Choroid plexus epithelial cell (primary cell): ENCODE data around the gene ALG3.

Experiments
- DNase-seq: peaks from one replicate; pipeline ENCODE4 v3.0.0-alpha.2; 2010; ENCODE audit warnings: low read depth
- H3K4me3 ChIP-seq: 2 replicates; pipeline ENCODE4 v1.5.1; 2011; ENCODE audit warnings: low read depth, mild to moderate bottlenecking, control low read depth, low read length, moderate library complexity
- TF ChIP-seq, protein P1 (sequence below): conservative IDR thresholded peaks from 2 replicates; pipeline ENCODE4 v1.5.1; 2011; ENCODE audit warnings: low read depth, mild to moderate bottlenecking, control low read depth, inconsistent platforms, low read length, moderate library complexity

ALG3 gene

DNA sequence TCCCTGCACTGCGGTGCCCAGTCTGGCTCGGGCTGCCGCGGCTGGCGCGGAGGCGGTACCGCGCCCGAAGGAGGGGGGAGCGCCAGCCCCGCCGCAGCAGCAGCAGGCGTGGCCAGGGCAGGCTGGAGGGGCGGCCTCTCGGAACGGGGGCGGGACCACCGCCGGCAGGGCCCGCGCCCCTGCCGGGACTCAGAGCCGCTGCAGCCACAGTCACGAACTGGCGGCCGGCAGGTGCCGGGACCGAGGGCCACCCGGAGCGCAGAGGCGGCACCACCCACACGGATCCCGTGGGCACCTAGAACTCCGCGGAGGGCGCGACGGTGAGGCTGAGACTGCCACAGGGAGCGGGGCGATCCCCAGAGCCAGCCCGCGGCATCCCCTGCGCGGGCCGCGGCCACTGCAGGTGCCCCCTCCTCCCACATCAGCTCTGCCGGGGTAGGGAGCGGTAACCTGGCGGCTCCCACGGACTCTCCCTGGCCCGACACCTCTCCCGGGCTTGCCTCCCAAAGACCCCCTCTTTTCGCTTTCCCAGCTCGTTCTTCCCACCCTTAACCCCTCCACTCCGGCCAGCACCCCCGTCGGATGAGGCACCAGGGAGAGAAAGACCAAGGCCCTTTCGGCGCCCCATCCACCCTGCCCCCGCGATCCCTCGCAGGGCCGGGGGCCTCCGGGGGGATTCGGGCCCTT lies 19.2 kb downstream of the ALG3 start, which contains the start of gene VWA5B2:
VWA5B2 (plus strand) TSS at position 192 of the 687 bp plus-strand sequence. CDS start 944 bp downstream, outside the sequence.
- TF ChIP-seq, protein P1, sequence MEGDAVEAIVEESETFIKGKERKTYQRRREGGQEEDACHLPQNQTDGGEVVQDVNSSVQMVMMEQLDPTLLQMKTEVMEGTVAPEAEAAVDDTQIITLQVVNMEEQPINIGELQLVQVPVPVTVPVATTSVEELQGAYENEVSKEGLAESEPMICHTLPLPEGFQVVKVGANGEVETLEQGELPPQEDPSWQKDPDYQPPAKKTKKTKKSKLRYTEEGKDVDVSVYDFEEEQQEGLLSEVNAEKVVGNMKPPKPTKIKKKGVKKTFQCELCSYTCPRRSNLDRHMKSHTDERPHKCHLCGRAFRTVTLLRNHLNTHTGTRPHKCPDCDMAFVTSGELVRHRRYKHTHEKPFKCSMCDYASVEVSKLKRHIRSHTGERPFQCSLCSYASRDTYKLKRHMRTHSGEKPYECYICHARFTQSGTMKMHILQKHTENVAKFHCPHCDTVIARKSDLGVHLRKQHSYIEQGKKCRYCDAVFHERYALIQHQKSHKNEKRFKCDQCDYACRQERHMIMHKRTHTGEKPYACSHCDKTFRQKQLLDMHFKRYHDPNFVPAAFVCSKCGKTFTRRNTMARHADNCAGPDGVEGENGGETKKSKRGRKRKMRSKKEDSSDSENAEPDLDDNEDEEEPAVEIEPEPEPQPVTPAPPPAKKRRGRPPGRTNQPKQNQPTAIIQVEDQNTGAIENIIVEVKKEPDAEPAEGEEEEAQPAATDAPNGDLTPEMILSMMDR = no peak
- DNase-seq = peak; percentile 14
- peak within 1 kb of the TSS; percentile 28 for H3K4me3 ChIP-seq

DNA sequence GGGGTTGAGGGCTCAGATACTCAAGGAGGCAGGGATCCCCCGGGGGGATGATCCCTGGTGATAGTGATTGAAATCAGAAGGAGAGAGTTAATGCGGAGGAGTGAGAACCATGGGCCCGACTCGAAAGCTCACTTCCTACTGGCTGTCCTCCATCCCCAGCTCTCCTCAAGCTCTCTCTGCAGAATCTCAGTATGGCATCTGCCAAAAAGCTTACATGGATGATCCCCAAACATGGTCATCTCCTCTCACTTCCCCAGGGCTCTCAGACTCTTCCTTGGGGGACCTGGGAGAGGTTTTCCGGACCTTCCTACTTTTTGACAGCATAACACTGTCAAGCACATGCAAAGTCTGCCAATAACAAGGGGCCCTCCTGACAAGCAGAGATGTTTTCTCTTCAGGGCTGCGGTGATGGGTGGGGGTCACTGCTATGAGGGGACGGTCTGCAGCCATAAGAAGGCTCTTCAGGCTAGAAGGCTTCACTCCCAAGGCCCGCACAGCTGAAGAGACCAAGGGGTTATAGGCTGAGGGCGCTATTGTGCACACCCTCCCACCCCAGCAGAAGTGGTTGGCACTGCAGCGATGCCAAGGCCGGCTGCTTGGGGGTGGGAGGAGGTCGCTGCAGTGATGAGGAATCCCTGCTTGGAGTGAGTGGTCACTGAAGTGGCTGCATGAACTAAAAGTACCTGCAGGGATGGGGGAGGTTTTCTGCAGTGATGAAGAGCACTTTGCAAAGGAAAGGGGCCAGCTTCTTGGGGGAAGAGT lies 20.2 kb downstream of the ALG3 start:
- no peak for DNase-seq
- H3K4me3 ChIP-seq = no peak overlapping the region
- TF ChIP-seq, protein P1 = no peak

DNA sequence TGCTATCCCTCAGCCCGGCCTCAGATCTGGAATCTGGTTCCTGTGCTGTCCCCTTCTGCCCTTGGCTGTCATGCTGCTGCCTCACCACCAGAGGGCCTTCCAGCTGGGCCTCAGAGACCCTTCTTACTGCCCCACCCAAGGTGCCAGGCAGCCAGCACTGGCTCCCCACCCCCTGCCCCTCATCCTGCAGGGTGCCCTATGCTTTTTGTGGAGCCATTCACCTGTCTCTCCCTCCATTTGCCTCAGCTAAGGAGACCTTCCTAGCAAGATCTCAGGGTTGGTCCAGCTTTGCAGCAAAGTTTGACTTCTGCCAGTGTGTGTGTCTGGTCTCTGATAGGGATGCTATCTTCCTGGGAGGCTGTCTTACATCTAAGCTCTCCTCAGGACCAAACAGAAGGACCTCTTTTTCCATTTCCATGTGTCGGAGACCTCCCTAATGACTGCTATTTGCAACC lies 21.3 kb downstream of the ALG3 start:
- peak; percentile 32 for DNase-seq
- no peak overlapping the region for H3K4me3 ChIP-seq
- TF ChIP-seq, protein P1 = peak; percentile 91

DNA sequence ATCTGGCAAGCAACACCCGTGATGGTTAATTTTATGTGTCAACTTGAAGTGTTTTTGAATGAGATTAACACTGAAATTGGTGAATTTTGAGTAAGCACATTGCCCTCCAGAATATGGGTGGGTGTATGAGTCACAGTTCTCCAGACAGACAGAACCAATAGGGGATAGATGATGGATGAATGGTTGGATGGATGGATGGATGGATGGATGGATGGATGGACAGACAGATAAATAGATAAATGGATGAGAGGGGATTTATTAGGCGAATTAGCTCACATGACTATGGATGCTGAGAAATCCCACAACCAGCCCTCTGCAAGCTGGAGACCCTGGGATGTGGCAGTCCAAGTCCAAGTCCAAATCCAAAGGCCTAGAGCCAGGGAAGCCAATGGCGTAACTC lies 24.8 kb downstream of the ALG3 start:
- no peak for DNase-seq
- no peak overlapping the region for H3K4me3 ChIP-seq
- TF ChIP-seq, protein P1 = no peak

DNA sequence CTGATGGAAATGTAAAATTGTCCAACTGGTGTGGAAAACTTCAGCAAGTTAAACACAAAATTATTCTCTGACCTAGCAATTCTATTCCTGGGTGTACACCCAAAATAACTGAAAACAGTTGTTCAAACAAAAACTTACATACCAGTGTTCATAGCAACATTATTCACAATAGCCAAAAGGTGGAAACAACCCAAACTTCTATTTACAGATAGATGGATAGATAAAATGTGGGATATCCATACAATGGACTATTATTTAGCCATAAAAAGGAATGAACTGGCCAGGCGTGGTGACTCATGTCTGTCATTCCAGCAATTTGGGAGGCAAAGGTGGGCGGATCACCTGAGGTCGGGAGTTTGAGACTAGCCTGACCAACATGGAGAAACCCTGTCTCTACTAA lies 26.2 kb downstream of the ALG3 start:
- no peak overlapping the region for H3K4me3 ChIP-seq
- TF ChIP-seq, protein P1 = no peak
- DNase-seq = no peak

DNA sequence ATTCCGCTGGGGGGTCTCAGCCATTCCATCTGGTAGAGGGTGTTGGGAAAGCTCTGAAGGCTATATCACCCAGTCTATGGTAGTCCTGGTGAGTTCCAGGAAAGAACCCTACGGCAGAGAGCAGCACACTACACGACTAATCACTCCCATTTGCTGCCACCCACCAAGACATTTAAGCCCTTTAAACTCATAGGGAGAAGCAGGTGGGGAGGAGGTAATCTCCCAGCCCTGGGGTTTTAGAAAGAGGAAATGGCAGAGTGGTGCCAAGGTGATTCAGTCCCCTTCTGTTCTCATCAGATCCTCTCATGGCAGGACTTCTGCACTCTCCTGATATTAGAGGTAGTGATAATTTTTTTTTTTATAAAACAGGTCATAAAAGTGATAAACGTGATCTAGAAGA lies 29.9 kb downstream of the ALG3 start:
- no peak for DNase-seq
- TF ChIP-seq, protein P1 = no peak
- H3K4me3 ChIP-seq = no peak overlapping the region
